SKM-1 treated with dmso at 0.1 percent for 144 hours (cell line): Measurements from ENCODE around the gene AVEN.
"Not testable (repeated sequence)": the region's sequence is repeated elsewhere in the genome, so short reads cannot be mapped to it uniquely, and the experiment has no call there.

Experiments used
- DNase-seq: peaks from one replicate; lab custom pipeline; 2025; ENCODE audit not compliant: unreplicated experiment; lab: John Stamatoyannopoulos, UW

The AVEN gene

GRCh38 chr15:34043391-34043790 is 4.4 kb upstream of the AVEN start:
- DNase-seq, result no peak

- DNase-seq, result peak; percentile 52
These were observed 748 bp upstream of the AVEN start for GRCh38 chr15:34039790-34040113.

DNA sequence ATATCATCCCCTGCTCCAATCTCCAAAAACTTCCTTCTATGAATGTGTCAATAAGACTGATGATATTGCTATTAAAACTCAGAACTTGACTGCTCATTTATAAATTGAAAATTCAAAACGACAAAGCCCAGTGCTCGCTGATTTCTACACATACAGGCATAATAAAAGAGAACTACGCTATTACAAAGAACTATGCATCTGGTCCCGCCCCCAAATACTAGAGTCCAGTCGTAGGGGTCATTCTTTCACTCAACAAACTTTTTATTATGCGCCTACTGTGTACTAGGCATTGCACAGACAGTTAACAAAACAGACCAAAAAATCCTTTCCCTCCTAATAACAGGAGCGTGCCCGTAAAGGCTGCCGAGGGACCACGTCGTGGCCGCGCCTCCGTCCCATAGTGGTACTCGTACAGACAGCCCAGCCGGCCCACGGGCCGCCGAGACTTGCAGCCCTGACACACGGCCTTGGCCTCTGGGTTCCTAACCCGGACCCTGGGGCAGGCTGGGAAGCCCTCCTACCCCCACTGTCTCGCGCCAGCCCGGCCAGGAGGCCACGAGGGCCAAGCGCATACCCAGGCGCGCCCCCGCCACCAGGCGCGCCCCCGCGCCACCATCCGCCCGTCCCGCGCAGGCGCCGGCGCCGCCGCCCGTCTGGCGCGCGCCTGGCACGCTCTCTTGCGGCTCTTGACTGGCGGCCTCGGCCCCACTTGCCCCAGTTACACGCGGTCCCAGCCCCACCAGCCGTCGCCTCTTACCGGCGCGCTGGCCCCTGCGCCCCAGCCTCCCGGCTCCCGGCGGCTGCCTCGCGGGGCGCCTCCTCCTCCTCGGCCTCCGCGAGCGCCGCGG is 757 bp downstream of the AVEN start:
- DNase-seq, result peak; percentile 72

- DNase-seq, result no peak
These were observed 6.8 kb downstream of the AVEN start for GRCh38 chr15:34031987-34032760.

GRCh38 chr15:34027606-34028005 is 11.4 kb downstream of the AVEN start:
- no peak for DNase-seq

GRCh38 chr15:34025252-34025651 is 13.8 kb downstream of the AVEN start:
- DNase-seq, result no peak

DNA sequence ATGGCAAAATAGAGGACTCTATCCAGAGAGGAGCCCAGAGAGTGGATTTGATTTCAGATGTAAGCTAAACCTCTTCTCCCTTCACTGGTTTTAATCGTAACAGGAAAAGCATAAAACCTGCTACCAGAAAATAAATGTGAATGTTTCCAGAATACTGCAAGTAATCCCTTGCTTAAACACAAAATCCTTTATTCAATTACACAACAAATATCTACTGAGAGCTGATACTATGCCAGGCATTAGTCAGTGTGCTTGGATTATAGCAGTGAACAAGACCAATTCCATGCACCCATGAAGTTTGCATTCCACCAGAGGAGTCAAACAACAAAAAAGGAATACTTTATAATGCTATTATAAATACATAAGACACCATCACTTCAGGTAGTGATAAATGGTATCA is 15.1 kb downstream of the AVEN start:
- no peak for DNase-seq

DNA sequence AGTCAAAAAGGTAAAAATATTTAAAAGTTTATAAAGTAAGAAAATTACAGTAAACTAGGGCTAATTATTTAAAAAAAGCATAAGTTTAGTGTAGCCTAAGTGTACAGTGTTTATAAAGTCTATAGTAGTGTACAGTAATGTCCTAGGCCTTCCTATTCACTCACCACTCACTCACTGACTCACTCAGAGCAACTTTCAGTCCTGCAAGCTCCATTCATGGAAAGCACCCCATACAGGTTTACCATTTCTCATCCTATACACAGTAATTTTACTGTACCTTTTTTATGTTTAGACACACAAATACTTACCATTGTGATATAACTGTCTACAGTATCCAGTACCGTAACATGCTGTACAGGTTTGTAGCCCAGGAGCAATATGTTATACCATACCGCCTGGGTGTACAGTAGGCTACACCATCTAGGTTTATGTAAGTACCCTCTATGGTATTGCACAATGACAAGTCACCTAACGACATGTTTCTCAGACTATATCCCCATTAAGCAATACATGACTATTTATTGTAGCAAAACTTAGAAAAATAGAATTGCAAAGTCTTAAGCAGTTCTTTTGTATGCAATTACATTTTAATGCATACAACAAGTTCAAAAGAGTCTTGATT is 19.5 kb downstream of the AVEN start:
- no peak for DNase-seq

DNA sequence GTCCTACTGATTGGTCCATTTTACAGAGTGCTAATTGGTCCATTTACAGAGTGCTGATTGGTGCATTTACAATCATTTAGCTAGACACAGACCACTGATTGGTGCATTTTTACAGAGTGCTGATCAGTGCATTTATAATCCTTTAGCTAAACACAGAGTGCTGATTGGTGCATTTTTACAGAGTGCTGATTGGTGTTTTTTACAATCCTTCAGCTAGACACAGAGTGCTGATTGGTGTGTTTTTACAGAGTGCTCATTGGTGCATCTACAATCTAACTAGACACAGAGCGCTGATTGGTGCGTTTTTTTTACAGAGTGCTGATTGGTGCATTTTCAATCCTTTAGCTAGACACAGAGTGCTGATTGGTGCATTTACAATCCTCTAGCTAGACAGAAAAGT is 20.3 kb downstream of the AVEN start:
- not testable (repeated sequence) for DNase-seq

- no peak for DNase-seq
These were observed 20.9 kb downstream of the AVEN start for GRCh38 chr15:34018021-34018645.

DNA sequence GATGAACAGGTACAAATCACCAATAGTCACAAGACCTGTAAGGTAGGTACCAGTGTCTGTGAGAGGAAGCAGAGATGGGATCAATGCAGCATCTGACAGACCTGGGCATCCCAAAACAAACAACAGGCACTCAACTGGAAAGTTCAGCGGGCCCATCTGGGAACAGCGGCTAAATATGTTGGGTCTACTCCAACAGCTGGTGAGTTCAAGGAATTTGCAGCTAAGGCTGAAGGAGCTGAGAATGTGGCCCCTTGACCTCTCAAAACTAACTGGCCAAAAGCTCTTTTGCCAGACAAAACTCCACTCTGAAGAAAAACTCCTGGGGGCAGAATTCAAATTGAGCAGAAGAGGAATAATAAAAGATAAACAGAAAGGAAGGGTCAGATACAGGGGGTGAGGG is 24.4 kb downstream of the AVEN start:
- no peak for DNase-seq

- no peak for DNase-seq
These were observed 25.3 kb downstream of the AVEN start for GRCh38 chr15:34013746-34014145.

DNA sequence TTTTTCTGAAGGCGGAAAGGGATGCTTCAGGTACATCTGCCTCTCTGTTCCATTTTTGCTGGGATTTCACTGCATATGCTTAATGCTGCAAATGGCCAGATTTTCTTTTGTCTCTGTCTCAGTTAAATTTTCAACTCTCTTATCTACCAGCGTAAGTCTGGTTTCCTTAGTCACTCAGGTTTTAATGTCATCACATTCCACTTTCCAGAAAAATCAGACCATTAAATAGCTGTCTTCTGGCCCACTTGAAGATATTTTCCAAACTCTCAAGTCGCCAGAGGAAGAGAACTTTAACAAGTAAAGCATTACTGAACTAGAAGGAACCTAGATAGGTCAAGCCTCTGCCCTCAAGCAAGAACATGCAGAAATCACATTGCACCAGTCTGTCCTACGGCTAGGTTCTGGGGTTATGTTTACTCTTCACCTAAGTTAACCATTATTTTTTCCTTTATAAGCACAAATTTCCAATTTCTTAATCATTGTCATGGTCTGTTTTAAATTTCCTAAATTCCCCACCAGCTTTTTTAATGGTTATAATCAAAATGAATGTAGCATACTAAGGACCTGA is 26.5 kb downstream of the AVEN start:
- DNase-seq, result no peak

DNA sequence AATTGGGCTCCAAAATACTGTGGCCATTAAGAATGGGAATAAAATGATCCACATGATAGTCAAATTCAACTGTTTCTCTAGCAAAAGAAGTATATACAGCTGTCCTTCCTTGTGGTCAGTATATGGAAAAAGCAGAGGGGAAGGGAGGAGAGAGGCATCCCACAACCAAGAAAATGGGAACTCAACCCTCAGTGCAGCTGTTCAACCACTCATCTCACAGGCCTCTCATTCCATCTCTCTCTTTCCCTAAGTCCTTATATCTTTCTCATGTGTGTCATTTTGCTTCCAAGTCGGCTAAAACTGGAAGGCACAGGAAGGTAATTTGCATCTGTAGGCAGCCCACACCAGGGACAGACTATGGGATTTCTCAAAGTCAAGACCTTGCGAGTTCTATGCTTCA is 27.5 kb downstream of the AVEN start:
- DNase-seq, result no peak

DNA sequence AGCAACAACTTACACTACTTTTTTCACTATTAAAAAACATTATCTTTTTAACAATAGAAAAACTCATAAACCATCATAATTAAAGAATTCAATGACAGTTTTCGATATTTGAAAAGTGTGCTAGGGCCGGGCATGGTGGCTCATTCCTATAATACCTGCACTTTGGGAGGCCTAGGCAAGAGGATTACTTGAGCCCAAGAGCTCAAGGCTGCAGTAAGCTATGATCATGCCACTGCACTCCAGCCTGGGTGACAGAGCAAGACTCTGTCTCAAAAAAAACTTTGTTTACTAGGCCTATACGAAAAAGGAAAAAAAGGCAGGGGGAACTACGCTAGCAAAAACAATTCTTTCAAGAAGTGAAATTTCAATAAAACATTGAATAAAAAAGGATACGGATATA is 28.1 kb downstream of the AVEN start:
- DNase-seq, result no peak

DNA sequence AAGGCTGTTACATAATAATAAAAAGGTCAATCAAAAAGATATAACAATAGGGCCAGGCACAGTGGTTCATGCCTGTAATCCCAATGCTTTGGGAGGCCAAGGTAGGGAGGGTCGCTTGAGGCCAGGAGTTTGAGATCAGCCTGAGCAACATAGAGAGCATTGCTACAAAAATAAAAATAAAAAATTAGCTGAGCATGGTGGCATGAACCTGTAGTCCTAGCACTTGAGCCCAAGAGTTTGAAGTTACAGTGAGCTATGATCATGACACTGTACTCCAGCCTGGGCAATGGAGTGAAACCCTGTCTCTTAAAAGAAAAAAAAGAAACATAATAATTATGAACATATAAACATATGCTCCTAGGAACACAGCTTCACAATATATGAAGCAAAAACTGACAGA is 29.3 kb downstream of the AVEN start:
- no peak for DNase-seq

GRCh38 chr15:34006381-34006780 is 32.6 kb downstream of the AVEN start:
- no peak for DNase-seq

DNA sequence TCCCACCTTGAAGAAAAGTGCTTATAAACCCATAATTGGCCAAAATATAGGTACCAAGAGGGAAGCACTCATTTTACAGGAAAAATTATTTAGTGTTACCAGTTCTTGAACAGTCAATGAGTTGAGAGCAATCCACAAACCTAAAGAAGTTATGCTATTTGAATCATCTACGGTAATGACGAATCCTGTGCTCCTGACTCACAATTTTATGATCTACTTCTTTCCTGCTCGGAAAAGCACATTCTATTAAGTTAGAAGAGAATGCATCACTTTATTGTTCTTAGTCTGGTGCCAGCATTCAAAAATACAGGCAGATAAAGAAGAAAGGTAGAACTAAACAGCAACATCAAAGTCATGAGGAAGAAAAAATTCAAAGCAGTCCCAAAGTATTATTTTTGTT is 37.5 kb downstream of the AVEN start:
- no peak for DNase-seq

GRCh38 chr15:33995666-33996065 is 43.3 kb downstream of the AVEN start:
- DNase-seq, result not testable (repeated sequence)

DNA sequence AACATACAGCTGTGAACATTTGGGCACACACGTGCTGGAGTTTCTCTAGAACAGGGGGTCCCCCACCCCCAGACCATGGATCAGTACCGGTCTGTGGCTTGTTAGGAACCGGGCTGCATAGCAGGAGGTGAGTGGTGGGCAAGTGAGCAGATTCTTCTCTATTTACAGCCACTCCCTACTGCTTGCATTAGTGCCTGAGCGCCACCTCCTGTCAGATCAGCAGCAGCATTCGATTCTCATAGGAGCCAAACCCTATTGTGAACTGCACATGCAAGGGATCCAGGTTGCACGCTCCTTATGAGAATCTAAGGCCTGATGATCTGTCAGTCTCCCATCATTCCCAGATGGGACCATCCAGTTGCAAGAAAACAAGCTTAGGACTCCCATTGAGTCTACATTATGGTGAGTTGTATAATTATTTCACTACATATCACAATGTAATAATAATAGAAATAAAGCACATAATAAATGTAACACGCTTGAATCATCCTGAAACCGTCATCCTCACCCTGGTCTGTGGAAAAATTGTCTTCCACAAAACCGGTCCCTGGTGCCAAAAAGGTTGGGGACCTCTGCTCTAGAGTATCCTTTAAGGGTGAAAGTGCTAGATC is 44.9 kb downstream of the AVEN start:
- DNase-seq, result peak; percentile 42

- DNase-seq, result no peak
These were observed 50.6 kb downstream of the AVEN start for GRCh38 chr15:33988384-33988783.
